NCI-H1930 (cell line): ENCODE results near the gene GPR22.

ENCODE experiments used
- DNase-seq, 2 experiments: peaks; one replicate each; lab custom pipeline; 2025; lab: John Stamatoyannopoulos, UW

The GPR22 gene

GRCh38 chr7:107479303-107479702, 9.4 kb downstream of the GPR22 start:
- no peak for DNase-seq

GRCh38 chr7:107480932-107481331, 11.1 kb downstream of the GPR22 start:
- no peak for DNase-seq

DNA sequence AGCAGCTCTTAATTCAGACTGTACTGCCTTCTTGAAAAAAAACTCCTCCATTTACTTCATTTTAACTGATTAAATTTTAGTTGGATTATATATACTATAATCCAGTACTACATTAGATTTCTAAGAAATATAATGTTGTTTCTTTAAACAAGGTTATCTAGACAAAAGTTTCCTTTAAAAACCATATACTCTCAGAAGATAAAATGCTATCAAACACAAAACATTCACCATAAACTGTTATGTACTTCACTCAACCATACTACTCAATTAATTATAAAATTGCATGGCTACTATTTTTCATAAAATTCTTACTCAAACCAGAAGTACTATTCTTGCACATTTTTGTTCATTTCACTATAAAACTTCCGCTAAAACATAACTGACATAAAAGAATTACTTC, 12.7 kb downstream of the GPR22 start:
- no peak for DNase-seq

GRCh38 chr7:107486041-107486440, 16.2 kb downstream of the GPR22 start:
- DNase-seq = no peak

GRCh38 chr7:107492875-107493274, 23.0 kb downstream of the GPR22 start:
- DNase-seq = no peak

- DNase-seq = no peak
These were observed 24.5 kb downstream of the GPR22 start for GRCh38 chr7:107494315-107494751.

- no peak for DNase-seq
These were observed 25.0 kb downstream of the GPR22 start for GRCh38 chr7:107494884-107495283.

GRCh38 chr7:107495516-107495915, 25.7 kb downstream of the GPR22 start:
- no peak for DNase-seq

DNA sequence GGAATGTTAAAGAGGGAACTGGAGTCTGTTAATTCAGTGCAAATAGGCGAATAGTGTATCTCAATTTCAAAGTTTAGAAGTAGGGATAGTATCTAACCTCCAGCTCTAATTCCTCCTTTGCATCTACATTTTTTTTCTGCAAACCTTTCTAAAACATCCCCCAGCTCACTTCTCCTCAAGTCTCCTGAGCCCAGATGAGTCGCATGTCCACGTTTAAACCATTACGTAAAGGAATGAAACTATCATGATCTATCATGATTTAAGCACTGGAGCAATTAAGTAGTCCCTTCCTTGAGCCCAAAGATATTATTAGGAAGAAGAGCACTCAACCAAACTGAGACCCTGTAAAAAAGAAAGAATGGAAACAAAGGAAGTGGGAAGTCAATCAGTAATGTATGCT, 29.9 kb downstream of the GPR22 start:
- no peak for DNase-seq

- DNase-seq = no peak
These were observed 31.7 kb downstream of the GPR22 start for GRCh38 chr7:107501593-107501992.

GRCh38 chr7:107502154-107502553, 32.3 kb downstream of the GPR22 start:
- no peak for DNase-seq

DNA sequence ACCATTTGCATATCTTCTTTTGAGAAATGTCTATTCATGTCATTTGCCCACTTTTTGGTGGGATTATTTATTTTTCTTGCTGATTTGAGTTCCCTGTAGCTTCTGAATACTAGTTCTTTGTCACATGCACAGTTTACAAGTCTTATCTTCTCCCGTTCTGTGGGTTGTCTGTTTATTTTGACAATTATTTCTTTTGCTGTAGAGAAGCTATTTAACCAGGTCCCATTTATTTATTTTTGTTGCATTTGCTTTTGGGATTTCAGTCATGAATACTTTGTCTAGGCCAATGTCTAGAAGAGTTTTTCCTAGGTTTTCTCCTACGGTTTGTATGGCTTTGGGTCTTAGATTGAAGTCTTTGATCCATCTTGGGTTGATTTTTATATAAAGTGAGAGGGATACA, 32.9 kb downstream of the GPR22 start:
- DNase-seq = no peak

DNA sequence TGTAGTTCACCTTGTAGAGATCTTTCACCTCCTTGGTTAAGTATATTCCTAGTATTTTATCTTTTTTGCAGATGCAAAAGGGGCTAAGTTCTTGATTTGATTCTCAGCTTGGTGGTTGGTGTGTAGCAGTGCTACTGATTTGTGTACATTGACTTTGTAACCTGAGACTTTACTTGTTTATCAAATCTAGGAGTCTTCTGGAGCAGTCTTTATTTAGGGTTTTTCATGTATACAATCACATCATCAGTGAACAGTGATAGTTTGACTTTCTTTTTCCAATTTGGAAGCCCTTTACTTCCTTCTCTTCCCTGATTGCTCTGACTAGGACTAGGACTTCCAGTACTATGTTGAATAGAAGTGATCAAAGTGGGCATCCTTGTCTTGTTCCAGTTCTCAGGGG, 33.8 kb downstream of the GPR22 start:
- no peak for DNase-seq

DNA sequence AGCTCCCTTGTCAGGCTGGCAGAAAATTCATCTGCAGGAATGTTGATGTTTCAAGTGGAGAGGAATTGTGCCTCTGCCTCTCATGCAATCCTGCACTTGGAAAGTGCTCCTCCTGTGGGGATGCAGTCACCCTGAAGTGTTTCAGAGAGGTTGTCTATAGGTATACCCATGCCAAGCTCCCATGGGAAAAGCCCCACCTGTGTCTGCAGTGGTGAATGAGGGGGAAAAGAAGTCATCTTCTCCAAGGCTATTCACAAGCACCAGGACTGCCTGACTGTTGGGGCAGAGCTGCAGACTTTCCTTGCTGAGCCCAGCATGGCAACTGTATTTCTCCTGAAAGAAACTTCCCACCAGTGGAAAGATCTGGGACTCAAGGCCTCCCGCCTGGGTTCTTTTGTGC, 35.5 kb downstream of the GPR22 start:
- no peak for DNase-seq

DNA sequence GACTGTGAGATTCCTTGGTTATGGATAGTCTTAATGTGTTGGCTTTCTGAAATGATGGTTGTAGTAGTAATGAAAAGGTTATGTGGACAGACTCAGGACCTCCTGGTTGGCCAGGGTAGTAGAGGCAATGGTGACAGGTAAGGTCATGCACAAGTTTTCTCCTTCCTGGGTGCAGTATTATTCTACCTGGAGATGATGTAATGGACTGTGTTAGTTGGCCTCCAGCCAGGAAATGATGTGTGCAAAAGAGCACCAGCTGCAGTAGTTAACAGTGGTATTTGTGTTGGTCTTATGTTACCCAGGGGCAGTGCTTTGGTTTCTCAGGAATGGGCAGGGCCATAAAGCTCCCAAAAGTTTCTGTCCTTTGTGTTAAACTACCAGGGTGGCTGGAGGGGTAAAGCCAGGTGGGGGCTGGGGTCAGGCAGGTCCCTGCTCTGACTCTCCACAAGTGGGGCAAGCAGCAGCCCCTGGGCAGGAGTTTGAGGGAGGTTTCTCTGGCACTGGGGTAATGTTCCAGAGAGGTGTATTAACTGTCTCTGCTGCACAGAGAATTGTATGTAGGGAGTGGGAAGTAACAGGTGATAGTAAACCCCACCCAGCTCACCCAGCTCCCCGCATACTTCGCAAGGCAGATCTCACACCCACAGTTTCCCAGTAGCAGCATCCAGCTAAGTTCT, 36.3 kb downstream of the GPR22 start:
- DNase-seq = no peak

- no peak for DNase-seq
These were observed 37.0 kb downstream of the GPR22 start for GRCh38 chr7:107506674-107507339.
